Adrenal gland (tissue), 12 donors: ENCODE measurements around the gene MRPL36. TPM values are rescaled to one million over a fixed set of nuclear protein-coding genes. Genes with fewer than 3 reads are reported as not detected.

ENCODE experiments used
- DNase-seq, 7 donors: peaks; one replicate each; pipeline ENCODE4 v3.0.0-alpha.2; 2019 to 2020
- H3K27ac ChIP-seq, 5 donors: fragments of 200-600 bp; sonication (generic) in 4 of 5; 1 replicate in 3 of 5; 2 replicates in 2 of 5; pipeline versions ENCODE4 v1.5.1 to v1.8.0; 2016 to 2020; ENCODE audit warnings: mild to moderate bottlenecking in 1 of 5
- H3K27me3 ChIP-seq: fragments of 200-600 bp; 2 replicates; pipeline ENCODE4 v1.8.0; 2021
- H3K36me3 ChIP-seq, 2 donors: fragments of 200-600 bp; replicated peaks in 1 of 2; 1 replicate in 1 of 2; 2 replicates in 1 of 2; pipeline versions ENCODE4 v1.5.1 to v1.8.0; 2018 to 2022
- H3K4me1 ChIP-seq, 2 donors: fragments of 200-600 bp; replicated peaks in 1 of 2; 1 replicate in 1 of 2; 2 replicates in 1 of 2; pipeline versions ENCODE4 v1.5.1 to v1.8.0; 2018 to 2021
- H3K4me3 ChIP-seq, 4 donors: fragments of 200-600 bp; sonication (generic) in 3 of 4; one replicate each; pipeline ENCODE4 v1.5.1; 2016 to 2018
- H3K9me3 ChIP-seq, 3 donors: fragments of 200-600 bp; sonication (generic) in 1 of 3; replicated peaks in 1 of 3; 1 replicate in 2 of 3; 2 replicates in 1 of 3; pipeline versions ENCODE4 v1.5.1 to v1.8.0; 2016 to 2021
- CTCF ChIP-seq, 6 experiments: fragments of 450-650 bp in 4 of 6; fragments of 200-600 bp in 2 of 6; sonication (generic) in 1 of 6; IDR thresholded peaks; 1 replicate in 5 of 6; 2 replicates in 1 of 6; pipeline versions ENCODE4 v1.5.1 to v1.8.0; 2016 to 2021; ENCODE audit warnings: antibody characterized with exemption in 6 of 6, mild to moderate bottlenecking in 2 of 6, moderate library complexity in 1 of 6
- POLR2A ChIP-seq, 2 donors: fragments of 450-650 bp; IDR thresholded peaks; one replicate each; pipeline ENCODE4 v1.6.1; 2017; ENCODE audit warnings: antibody characterized with exemption in 2 of 2, mild to moderate bottlenecking in 2 of 2, moderate library complexity in 1 of 2
- WGBS, 4 donors: extraction: QIAGEN DNeasy Blood & Tissue Kit in 2 of 4; methylation state at CpG; one replicate each; pipeline versions ENCODE4 v1.1.5 to v1.1.7; 2013 to 2017; 5-methylcytosine and 5-hydroxymethylcytosine counted together
- intact Hi-C, 2 donors: fragments of 100-400 bp; cut with DNase I; formaldehyde crosslinking; loops; one replicate each; pipeline versions ENCODE4 v1.14.1 to v1.15.0; 2022 to 2023
- polyA plus RNA-seq, 3 donors: library from polyadenylated mRNA; stranded (reverse); fragments of 200-250 nt in 2 of 3; fragments of 350-450 nt in 1 of 3; fragmentation: Illumina TruSeq in 1 of 3; extraction: RNeasy Lipid Tissue Mini Kit (QIAGEN cat#74804) in 1 of 3; gene quantifications; one replicate each; pipeline ENCODE4 v1.2.3, GENCODE V29; 2013 to 2014
- total RNA-seq, 9 donors: library from RNA; depleted of rRNA in 4 of 9; stranded (reverse); fragments of >200 nt in 4 of 9; fragments of 120-200 nt in 1 of 9; fragmentation: NEBNext Ultra II Directional in 1 of 9; extraction: Animal tissue kit (Norgen Biotek cat#: 25700) in 1 of 9; gene quantifications; one replicate each; pipeline versions ENCODE4 v1.1.0 to v1.2.4, GENCODE V29; 2013 to 2023
- donor health status: healthy with polysubstance abuse.
- donor health status: Bipolar disorder and iron deficiency.
- donor health status: DM: yes; HTN: yes; CAD: no.
- donor health status: DM: no; HTN: no; CAD: no.
- donor health status: DM: no; HTN: no; CAD: no.
- donor health status: DM: yes; HTN: yes; CAD: no.

Gene MRPL36
- total and polyA plus RNA-seq, 12 donors, result 23.3 to 97.4 (median 61.3) TPM

GRCh38 chr5:1780614-1780930, 19.1 kb downstream of the MRPL36 start:
- H3K27ac ChIP-seq, result no peak overlapping the region
- intact Hi-C loops, result no loop called here
- no peak overlapping the region for H3K4me3 ChIP-seq
- no peaks in the 10 kb centered on the region for H3K36me3 ChIP-seq
- DNase-seq, result no peak
- TF ChIP-seq POLR2A (IDR thresholded peaks at IDR 0.05) (no peak), CTCF (IDR thresholded peaks at IDR 0.05) (no peak)
- 62 to 78% (median 73%) methylated on average over 6 of the region's 6 CpGs for WGBS, 4 donors
- H3K9me3 ChIP-seq, result no peaks in the 10 kb centered on the region
- H3K4me1 ChIP-seq, result no peaks in the 10 kb centered on the region
- H3K27me3 ChIP-seq, result no peaks in the 10 kb centered on the region

GRCh38 chr5:1779782-1780613, 19.6 kb downstream of the MRPL36 start:
- Histone ChIP-seq H3K9me3 (no peaks in the 10 kb centered on the region), H3K36me3 (no peaks in the 10 kb centered on the region), H3K27ac (no peak overlapping the region), H3K4me3 (no peak overlapping the region), H3K4me1 (no peaks in the 10 kb centered on the region), H3K27me3 (no peaks in the 10 kb centered on the region)
- TF ChIP-seq POLR2A (IDR thresholded peaks at IDR 0.05), result no peak
- no peak for TF ChIP-seq CTCF (IDR thresholded peaks at IDR 0.05)
- intact Hi-C loops, result no loop called here
- DNase-seq, result no peak
- WGBS, 4 donors, result 76 to 85% (median 80%) methylated on average over 13 to 20 of the region's 20 CpGs

- Histone ChIP-seq H3K9me3 (no peaks in the 10 kb centered on the region), H3K36me3 (no peaks in the 10 kb centered on the region), H3K4me1 (no peaks in the 10 kb centered on the region), H3K27me3 (no peaks in the 10 kb centered on the region), H3K4me3 (no peak overlapping the region), H3K27ac (no peak overlapping the region)
- intact Hi-C loops, result no loop called here
- 80 to 89% (median 86%) methylated on average over 28 to 32 of the region's 32 CpGs for WGBS, 4 donors
- DNase-seq, result no peak
- no peak for TF ChIP-seq POLR2A (IDR thresholded peaks at IDR 0.05)
- TF ChIP-seq CTCF (IDR thresholded peaks at IDR 0.05), result no peak
Measured at GRCh38 chr5:1779021-1779680, 20.5 kb downstream of the MRPL36 start.

GRCh38 chr5:1778138-1779020, 21.3 kb downstream of the MRPL36 start:
- Histone ChIP-seq H3K4me3 (no peak overlapping the region), H3K27me3 (no peaks in the 10 kb centered on the region), H3K9me3 (no peaks in the 10 kb centered on the region), H3K4me1 (no peaks in the 10 kb centered on the region), H3K36me3 (no peaks in the 10 kb centered on the region), H3K27ac (no peak overlapping the region)
- no peak for DNase-seq
- TF ChIP-seq POLR2A (IDR thresholded peaks at IDR 0.05) (no peak), CTCF (IDR thresholded peaks at IDR 0.05) (no peak)
- WGBS, 4 donors, result 61 to 77% (median 69%) methylated on average over 12 to 19 of the region's 19 CpGs
- intact Hi-C loops, result no loop called here
